Hematopoietic multipotent progenitor cell treated with erythropoietin and hydrocortisone succinate and interleukin-3 and kit ligand, for 6 days (in vitro differentiated cells): Measurements from ENCODE around the gene MEGF9.
"Not testable (repeated sequence)": the region's sequence is repeated elsewhere in the genome, so short reads cannot be mapped to it uniquely, and the experiment has no call there.

Source experiments
- DNase-seq: peaks from one replicate; pipeline ENCODE4 v3.0.0-alpha.2; 2015

MEGF9 gene

DNA sequence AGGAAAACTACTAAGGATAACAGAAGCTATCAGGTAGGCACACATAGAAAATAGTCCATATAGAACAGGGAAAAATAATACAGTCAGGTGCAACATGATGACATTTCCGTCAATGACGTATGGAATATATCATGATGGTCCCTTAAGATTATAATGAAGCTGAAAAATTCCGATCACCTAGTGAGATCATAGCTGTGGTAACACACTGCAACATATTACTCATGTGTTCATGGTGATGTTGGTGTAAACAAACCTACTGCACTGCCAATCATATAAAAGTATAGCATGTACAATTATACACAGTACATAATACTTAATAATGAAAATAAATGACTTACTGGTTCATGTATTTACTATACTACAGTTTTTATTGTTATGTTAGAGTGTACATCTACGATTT lies 60.0 kb downstream of the MEGF9 start:
- DNase-seq, result no peak

- peak; percentile 37 for DNase-seq
These were observed 60.5 kb downstream of the MEGF9 start for GRCh38 chr9:120653762-120654161.

DNA sequence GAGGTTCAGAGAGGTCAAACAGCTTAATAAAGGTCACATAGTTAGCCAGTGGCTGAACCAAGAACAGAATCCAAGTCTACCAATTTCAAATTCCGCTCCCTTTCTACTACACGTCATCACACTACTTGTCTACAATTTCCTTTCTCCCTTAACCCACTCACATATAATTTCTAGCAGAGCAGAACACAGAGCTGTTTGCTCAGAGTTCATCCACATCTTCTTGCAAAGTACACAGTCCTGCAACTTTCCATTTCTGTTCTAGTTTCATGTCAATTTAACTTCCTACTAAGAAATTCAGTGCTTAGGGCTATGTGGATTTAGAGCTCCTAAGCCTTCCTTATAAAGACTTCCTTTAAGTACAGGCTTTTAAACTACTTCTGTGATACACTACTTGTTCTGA lies 61.3 kb downstream of the MEGF9 start:
- no peak for DNase-seq

DNA sequence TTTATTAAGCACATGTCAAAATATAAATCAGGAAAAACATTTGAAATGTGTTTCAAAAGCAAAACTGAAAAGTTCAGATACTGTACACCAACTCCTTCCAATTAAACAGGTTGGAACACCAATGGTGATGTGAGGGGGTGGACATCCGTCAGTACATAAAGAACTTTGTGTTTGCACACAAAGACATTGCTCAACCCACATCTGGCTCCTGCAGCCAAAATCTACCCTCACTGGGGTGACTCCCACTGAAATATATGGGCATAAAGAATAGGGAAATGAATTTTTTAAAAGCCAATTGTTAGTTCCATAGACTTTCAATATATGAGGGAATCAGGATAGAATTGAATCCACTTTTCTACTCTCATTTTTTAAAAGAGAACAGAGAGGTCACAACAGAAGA lies 63.9 kb downstream of the MEGF9 start:
- no peak for DNase-seq

DNA sequence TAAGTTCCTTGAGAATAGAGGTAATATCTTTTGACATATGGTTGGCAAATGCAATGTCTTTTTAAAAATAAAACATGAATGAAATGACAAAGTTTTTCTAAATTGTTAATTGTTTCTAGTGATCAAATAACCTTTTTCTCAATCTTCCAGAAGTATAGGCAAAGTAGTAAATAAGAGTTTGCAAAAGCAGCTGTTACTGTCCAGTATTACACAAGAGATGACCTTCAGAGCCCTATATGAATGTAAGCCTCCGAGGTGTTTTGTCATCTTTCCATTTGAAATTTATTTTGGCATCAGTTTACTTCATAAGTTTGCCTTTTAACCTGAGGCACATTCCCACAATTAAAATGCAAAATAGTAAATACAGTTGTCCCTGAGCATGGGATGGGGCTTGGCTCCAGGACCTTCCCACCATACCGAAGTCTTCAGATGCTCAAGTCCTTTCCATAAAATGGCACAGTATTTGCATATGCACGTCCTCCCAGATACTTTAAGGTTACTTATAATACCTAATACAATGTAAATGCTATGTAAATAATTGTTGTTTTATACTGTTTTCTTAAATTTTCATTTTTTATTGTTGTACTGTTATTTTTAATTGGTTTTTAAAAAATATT lies 65.6 kb downstream of the MEGF9 start:
- DNase-seq, result no peak

- DNase-seq, result no peak
These were observed 67.3 kb downstream of the MEGF9 start for GRCh38 chr9:120646948-120647347.

DNA sequence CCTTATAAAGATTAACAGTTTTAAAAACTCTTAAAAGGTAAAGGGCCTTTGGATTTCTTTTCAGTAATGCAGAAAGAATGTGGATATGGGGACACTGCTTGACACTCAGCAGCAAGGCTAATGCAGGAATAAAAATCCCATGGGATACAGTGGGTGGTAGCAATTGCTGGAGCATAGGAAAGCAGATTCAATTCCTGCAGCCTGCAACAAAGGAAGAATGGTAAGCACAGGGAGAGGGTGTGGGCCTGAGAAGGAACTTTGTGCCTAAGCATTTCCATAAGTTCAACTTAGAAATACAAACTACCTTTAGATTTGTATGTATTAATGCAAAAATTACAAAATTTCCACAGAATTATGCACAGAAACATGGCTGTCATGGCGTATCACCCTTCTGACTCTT lies 68.5 kb downstream of the MEGF9 start:
- DNase-seq, result no peak

- DNase-seq, result no peak
These were observed 71.2 kb downstream of the MEGF9 start for GRCh38 chr9:120643061-120643460.

DNA sequence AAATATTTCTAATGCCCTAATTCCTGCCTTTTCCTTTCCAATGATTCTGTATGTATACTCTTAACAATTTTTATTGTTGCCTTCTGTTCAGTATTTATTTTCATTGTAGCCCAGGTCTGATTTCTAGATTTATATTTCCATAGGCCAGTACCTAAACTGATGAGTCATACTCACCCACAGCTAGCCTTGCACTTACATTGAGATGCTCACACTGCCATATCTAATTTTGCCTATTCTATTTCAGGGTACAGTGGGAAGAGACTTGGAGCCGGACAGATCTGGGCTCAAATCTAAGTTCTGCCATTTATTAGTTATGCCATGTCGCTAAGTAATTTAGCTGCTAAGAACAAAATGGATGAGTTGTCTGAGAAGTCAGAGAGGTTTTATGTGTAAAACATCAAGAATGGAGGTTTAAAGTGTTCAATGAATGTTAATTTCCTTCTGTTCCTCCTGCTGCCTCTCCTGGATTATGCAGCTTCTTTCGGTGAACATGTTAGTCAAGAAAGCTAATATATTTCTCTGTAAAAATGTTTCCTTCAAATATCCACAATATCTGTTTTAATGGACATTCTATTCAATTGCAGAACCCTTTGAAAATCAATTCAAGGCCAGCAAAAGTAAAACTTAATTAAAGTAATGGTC lies 72.0 kb downstream of the MEGF9 start:
- no peak for DNase-seq

DNA sequence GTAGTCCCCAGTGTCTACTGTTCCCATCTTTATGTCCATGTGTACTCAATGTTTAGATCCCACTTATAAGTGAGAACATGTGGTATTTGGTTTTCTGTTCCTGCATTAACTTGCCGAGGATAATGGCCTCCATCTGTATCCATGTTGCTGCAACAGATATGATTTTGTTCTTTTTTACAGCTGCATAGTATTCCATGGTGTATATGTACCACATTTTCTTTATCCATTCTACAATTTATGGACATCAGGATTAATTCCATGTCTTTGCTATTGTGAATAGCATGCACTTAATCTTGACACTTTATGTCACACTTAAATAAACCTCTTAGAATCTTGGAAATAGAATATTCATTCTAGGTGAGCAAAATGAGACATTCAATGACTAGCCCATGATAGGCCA lies 73.4 kb downstream of the MEGF9 start:
- DNase-seq, result not testable (repeated sequence)

- no peak for DNase-seq
These were observed 73.9 kb downstream of the MEGF9 start for GRCh38 chr9:120640380-120640779.

- DNase-seq, result no peak
These were observed 76.4 kb downstream of the MEGF9 start for GRCh38 chr9:120637919-120638318.

- DNase-seq, result no peak
These were observed 77.9 kb downstream of the MEGF9 start for GRCh38 chr9:120636194-120636957.

DNA sequence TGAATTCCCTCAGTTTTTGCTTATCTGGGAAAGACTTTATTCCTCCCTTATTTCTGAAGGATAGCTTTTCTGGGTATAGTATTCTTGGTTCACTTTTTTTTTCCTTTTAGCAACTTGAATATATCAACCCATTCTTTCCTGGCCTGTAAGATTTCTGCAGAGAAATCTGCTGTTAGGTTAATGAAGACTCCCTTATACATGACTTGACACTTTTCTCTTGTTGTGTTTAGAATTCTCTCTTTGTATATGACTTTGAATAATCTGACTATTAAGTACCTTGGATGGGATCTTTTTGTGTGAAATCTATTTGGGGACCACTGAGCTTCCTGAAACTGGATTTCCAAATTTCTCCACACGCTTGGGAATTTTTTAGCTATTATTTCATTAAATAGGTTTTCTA lies 79.3 kb downstream of the MEGF9 start:
- no peak for DNase-seq

GRCh38 chr9:120630333-120630732 lies 83.9 kb downstream of the MEGF9 start:
- DNase-seq, result no peak

- not testable (repeated sequence) for DNase-seq
These were observed 85.3 kb downstream of the MEGF9 start for GRCh38 chr9:120628925-120629497.

- DNase-seq, result no peak
These were observed 85.9 kb downstream of the MEGF9 start for GRCh38 chr9:120628207-120628924.

- DNase-seq, result no peak
These were observed 87.2 kb downstream of the MEGF9 start for GRCh38 chr9:120627073-120627472.

GRCh38 chr9:120626512-120626911 lies 87.8 kb downstream of the MEGF9 start:
- DNase-seq, result no peak

- DNase-seq, result no peak
These were observed 89.0 kb downstream of the MEGF9 start for GRCh38 chr9:120625222-120625621.

GRCh38 chr9:120622790-120623189 lies 91.5 kb downstream of the MEGF9 start:
- DNase-seq, result no peak

DNA sequence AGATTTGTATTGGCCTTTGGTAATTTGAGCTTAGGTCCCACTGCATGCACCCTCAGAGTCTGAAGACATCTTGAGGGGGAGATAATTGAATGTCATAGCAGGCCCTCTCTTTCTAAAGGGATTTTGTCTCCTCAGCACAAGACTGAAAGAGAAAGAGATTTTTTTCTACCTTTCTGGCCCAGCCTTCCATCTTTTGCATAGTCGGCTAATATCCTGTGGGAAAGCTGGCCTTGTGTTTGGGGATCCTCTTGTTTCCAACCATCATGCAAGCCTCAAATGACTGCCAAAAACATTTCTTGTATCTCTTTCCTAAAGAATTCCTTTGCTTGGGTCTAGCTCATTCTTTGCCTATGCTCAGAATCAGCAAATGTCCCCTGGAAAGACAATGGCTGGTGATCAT lies 92.3 kb downstream of the MEGF9 start:
- no peak for DNase-seq
